Upper lobe of left lung (tissue), 4 donors: ENCODE measurements around the gene PRR20G.

Experiments used
- CTCF ChIP-seq, 6 experiments: fragments of 450-650 bp in 4 of 6; fragments of 200-600 bp in 2 of 6; sonication (generic) in 2 of 6; IDR thresholded peaks; one replicate each; pipeline ENCODE4 v1.5.1; 2016 to 2019; ENCODE audit warnings: antibody characterized with exemption in 6 of 6
- EP300 ChIP-seq, 4 donors: sonication (generic); formaldehyde crosslinking; IDR thresholded peaks; one replicate each; pipeline ENCODE4 v1.5.1; 2017; ENCODE audit warnings: antibody characterized with exemption in 4 of 4, control low read depth in 2 of 4
- POLR2A ChIP-seq, 4 donors: fragments of 450-650 bp; IDR thresholded peaks; one replicate each; pipeline ENCODE4 v1.5.1; 2016 to 2017; ENCODE audit warnings: antibody characterized with exemption in 4 of 4, mild to moderate bottlenecking in 2 of 4
- POLR2AphosphoS5 ChIP-seq, 2 donors: sonication (generic); formaldehyde crosslinking; IDR thresholded peaks; one replicate each; pipeline ENCODE4 v1.5.1; 2017; ENCODE audit warnings: antibody characterized with exemption in 2 of 2

GRCh38 chr3:127307112-127307835, 19.4 kb upstream of the PRR20G start:
- TF ChIP-seq CTCF (IDR thresholded peaks at IDR 0.05): no peak
- no peak for TF ChIP-seq POLR2A (IDR thresholded peaks at IDR 0.05)
- TF ChIP-seq POLR2AphosphoS5 (IDR thresholded peaks at IDR 0.05): no peak
- TF ChIP-seq EP300 (IDR thresholded peaks at IDR 0.05): no peak
